NCI-H2029 treated with DMSO at 0.1 percent for 48 hours (cell line): ENCODE results near the gene NR2F1.
"Not testable (repeated sequence)": the region's sequence is repeated elsewhere in the genome, so short reads cannot be mapped to it uniquely, and the experiment has no call there.

Experiments used
- DNase-seq: peaks from one replicate; lab custom pipeline; 2025; lab: John Stamatoyannopoulos, UW

Gene NR2F1

GRCh38 chr5:93582677-93583438 lies at the start of gene NR2F1:
Gene NR2F1 (plus strand): TSS chr5:93583222. CDS start chr5:93585024, 1,802 bp downstream.
- peak; percentile 86 for DNase-seq

- DNase-seq, result no peak
These were observed 37.1 kb upstream of the NR2F1 start for GRCh38 chr5:93545872-93546271.

GRCh38 chr5:93549594-93549993 lies 33.4 kb upstream of the NR2F1 start:
- DNase-seq, result not testable (repeated sequence)

GRCh38 chr5:93557021-93557604 lies 25.9 kb upstream of the NR2F1 start:
- no peak for DNase-seq

- DNase-seq, result no peak
These were observed 16.9 kb upstream of the NR2F1 start for GRCh38 chr5:93566091-93566490.

- no peak for DNase-seq
These were observed 15.6 kb upstream of the NR2F1 start for GRCh38 chr5:93567424-93567823.

GRCh38 chr5:93569300-93570160 lies 13.5 kb upstream of the NR2F1 start:
- no peak for DNase-seq

GRCh38 chr5:93570294-93571113 lies 12.5 kb upstream of the NR2F1 start:
- no peak for DNase-seq

- no peak for DNase-seq
These were observed 11.7 kb upstream of the NR2F1 start for GRCh38 chr5:93571114-93571949.

- DNase-seq, result peak; percentile 9
These were observed 10.9 kb upstream of the NR2F1 start for GRCh38 chr5:93572101-93572607.

GRCh38 chr5:93572608-93573353 lies 10.2 kb upstream of the NR2F1 start:
- peak; percentile 21 for DNase-seq

- DNase-seq, result no peak
These were observed 9.4 kb upstream of the NR2F1 start for GRCh38 chr5:93573354-93574351.

GRCh38 chr5:93574491-93575305 lies 8.3 kb upstream of the NR2F1 start:
- no peak for DNase-seq

- no peak for DNase-seq
These were observed 7.3 kb upstream of the NR2F1 start for GRCh38 chr5:93575461-93576414.

- DNase-seq, result no peak
These were observed 5.8 kb upstream of the NR2F1 start for GRCh38 chr5:93576994-93577853.
